AG09319 (cell line): ENCODE data around the gene DRC3.

Source experiments
- DNase-seq: peaks from one replicate; pipeline ENCODE4 v3.0.0-alpha.2; 2010; ENCODE audit warnings: low read depth; ENCODE audit errors: extremely low read depth
- TF ChIP-seq, protein P1 (sequence below): IDR thresholded peaks from 2 replicates; pipeline ENCODE4 v1.5.1; 2011; ENCODE audit warnings: low read depth, mild to moderate bottlenecking, inconsistent platforms, low read length, moderate library complexity

Gene DRC3

DNA sequence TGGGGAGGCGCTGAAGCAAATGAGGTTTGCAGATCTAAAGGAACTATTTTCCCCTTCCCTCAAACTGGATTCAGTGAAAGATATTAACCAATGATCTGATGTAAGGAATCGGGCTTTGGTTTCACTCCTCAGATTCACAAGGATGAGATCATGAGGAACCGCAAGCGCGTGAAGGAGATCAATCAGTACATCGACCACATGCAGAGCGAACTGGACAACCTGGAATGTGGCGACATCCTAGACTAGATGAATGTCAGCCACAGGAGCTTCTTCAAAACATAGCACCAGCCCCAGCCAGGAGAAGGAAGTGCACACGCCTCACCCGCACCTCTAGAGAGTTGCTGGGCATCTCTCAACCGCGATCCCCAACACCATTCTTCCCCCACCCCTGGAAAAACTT lies 43.8 kb downstream of the DRC3 start:
- no peak for DNase-seq
- TF ChIP-seq, protein P1, sequence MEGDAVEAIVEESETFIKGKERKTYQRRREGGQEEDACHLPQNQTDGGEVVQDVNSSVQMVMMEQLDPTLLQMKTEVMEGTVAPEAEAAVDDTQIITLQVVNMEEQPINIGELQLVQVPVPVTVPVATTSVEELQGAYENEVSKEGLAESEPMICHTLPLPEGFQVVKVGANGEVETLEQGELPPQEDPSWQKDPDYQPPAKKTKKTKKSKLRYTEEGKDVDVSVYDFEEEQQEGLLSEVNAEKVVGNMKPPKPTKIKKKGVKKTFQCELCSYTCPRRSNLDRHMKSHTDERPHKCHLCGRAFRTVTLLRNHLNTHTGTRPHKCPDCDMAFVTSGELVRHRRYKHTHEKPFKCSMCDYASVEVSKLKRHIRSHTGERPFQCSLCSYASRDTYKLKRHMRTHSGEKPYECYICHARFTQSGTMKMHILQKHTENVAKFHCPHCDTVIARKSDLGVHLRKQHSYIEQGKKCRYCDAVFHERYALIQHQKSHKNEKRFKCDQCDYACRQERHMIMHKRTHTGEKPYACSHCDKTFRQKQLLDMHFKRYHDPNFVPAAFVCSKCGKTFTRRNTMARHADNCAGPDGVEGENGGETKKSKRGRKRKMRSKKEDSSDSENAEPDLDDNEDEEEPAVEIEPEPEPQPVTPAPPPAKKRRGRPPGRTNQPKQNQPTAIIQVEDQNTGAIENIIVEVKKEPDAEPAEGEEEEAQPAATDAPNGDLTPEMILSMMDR: no peak

GRCh38 chr17:18017958-18018357 lies 45.3 kb downstream of the DRC3 start:
- TF ChIP-seq, protein P1: no peak
- DNase-seq: no peak

DNA sequence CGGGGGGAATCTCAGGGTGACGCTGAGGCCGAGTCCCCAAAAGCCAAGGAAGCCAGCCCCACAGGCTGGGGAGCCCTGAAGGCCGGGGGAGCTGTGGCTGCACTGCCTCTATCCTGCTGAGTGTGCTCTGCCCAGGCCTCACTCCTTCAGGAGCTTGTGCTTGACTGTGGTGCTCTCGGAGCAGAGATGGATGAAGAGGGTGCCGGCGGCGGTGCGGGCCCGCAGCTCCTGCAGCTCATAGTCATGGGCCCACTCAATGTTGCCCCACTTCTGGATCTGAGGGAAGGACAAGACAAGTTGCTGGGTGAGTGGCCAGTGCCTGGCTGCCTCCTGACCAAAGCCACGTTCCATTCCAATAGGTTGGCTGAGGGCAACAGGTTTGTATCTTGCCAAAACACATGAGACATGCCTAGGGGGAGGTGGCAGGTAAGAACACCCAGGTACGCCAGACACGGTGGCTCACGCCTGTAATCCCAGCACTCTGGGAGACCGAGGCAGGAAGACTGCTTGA lies 45.8 kb downstream of the DRC3 start:
- TF ChIP-seq, protein P1: no peak
- DNase-seq: no peak

DNA sequence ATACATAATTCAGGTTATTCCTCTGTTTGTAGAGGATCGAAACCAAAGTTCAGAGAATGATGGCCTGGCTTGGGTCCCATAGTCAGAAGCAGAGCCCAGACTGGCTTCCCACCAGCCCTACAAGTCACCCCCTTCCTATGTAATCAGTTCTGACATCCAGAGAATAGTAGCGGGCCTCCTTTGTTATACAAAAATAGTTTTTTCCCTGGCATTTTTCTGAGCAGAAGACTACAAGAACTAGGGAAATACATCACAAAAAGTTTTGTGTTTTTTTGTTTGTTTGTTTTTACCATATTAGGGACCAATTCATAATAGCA lies 47.1 kb downstream of the DRC3 start:
- TF ChIP-seq, protein P1: no peak
- DNase-seq: no peak

DNA sequence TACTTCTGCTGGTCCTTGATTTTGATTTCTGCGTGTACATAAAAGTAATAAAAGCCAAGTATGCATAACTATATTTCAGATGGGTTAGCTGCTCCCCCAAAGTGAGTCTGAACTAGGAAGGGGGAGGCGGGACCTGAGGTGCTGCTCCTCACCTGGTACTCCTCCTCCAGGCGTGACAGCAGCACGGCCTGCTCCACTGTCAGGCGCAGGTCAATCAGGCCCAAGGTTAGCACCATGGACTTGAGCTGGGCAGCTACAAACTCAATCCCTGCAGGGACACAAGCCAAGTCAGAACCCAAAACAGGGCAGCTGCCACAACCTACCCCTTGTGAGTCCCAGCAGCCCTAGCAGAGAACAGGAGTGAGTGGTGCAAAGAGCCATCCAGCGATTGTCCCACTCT lies 48.3 kb downstream of the DRC3 start:
- no peak for DNase-seq
- TF ChIP-seq, protein P1: no peak

GRCh38 chr17:18021372-18021771 lies 48.7 kb downstream of the DRC3 start:
- TF ChIP-seq, protein P1: no peak
- DNase-seq: no peak

DNA sequence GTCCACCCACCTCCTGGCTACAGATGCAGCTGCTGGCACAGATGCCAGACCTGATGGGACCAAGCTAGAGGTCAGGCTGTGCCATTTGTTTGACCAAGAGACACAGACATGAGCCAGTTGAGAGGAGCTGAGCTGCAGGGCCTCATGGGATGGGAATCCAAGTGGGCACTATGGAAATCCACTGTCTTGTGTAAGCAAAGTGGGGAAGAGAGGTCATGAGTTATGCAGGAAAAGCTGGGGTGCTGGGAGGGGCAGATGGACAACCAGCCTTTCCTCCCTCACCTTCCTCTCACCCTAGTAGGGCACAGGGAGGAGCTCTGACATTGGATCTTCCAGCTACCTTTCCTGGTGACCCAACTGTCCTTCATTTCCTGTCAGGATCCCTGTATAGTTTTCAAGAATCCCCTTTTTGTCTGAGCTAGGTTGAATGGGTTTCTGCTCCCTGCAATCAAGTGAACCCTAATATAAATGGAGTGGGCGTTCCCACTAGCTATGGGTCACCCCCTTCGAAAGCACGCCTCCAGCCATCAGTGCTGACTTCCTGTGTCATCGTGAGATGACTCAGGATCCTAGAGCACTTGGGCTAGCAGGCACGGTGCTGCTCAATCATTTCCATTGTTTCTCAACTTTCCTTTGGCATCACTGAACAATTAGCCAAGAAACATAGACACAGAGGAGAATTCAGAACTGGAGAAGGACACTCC lies 52.7 kb downstream of the DRC3 start:
- DNase-seq: no peak
- TF ChIP-seq, protein P1: no peak
